Right renal pelvis (tissue), 4 donors: ENCODE results near the gene NLK. TPM values are rescaled to one million over a fixed set of nuclear protein-coding genes. Genes with fewer than 3 reads are reported as not detected.

Experiments used
- DNase-seq, 4 donors: peaks; one replicate each; pipeline ENCODE4 v3.0.0-alpha.2; 2013; ENCODE audit warnings: low read depth in 4 of 4, low spot score in 3 of 4, missing footprints in 1 of 4
- polyA plus RNA-seq, 4 donors: library from polyadenylated mRNA; unstranded; fragments of 120-200 nt; gene quantifications; one replicate each; pipeline ENCODE4 v1.2.1, GENCODE V29; 2013; ENCODE audit not compliant: insufficient read length in 4 of 4

The NLK gene
- polyA plus RNA-seq, 4 donors: 49.2 to 63.0 (median 53.7) TPM

GRCh38 chr17:28038802-28039201 is 3.7 kb upstream of the NLK start:
- no peak for DNase-seq

GRCh38 chr17:28039251-28039650 is 3.2 kb upstream of the NLK start:
- DNase-seq: no peak

- no peak for DNase-seq
Observed at GRCh38 chr17:28040406-28040805, 2.1 kb upstream of the NLK start.

GRCh38 chr17:28041068-28041843 is 1.2 kb upstream of the NLK start:
- peak; percentile 99 for DNase-seq

- DNase-seq: no peak
Observed at GRCh38 chr17:28041844-28042656, 427 bp upstream of the NLK start.

GRCh38 chr17:28042721-28043291 is 329 bp downstream of the NLK start:
- DNase-seq: no peak

GRCh38 chr17:28043296-28043695 is 819 bp downstream of the NLK start:
- DNase-seq: no peak

GRCh38 chr17:28043741-28044140 is 1.3 kb downstream of the NLK start:
- DNase-seq: no peak

GRCh38 chr17:28045304-28045703 is 2.8 kb downstream of the NLK start:
- no peak for DNase-seq

- DNase-seq: no peak
Observed at GRCh38 chr17:28046034-28046825, 3.8 kb downstream of the NLK start.

- no peak for DNase-seq
Observed at GRCh38 chr17:28047806-28048205, 5.3 kb downstream of the NLK start.

- no peak for DNase-seq
Observed at GRCh38 chr17:28049071-28049470, 6.6 kb downstream of the NLK start.

GRCh38 chr17:28053044-28053670 is 10.7 kb downstream of the NLK start:
- no peak for DNase-seq

GRCh38 chr17:28053725-28054124 is 11.2 kb downstream of the NLK start:
- DNase-seq: no peak

GRCh38 chr17:28055546-28056275 is 13.2 kb downstream of the NLK start:
- DNase-seq: no peak

- no peak for DNase-seq
Observed at GRCh38 chr17:28056276-28056620, 13.8 kb downstream of the NLK start.

GRCh38 chr17:28057731-28058246 is 15.3 kb downstream of the NLK start:
- no peak for DNase-seq

GRCh38 chr17:28059675-28060074 is 17.2 kb downstream of the NLK start:
- DNase-seq: no peak

- DNase-seq: no peak
Observed at GRCh38 chr17:28065706-28066105, 23.2 kb downstream of the NLK start.

- no peak for DNase-seq
Observed at GRCh38 chr17:28069061-28069460, 26.6 kb downstream of the NLK start.
